ENCODE results near the gene BNIP2. TPM values are rescaled to one million over a fixed set of nuclear protein-coding genes. Genes with fewer than 3 reads are reported as not detected.

BNIP2 gene
- total RNA-seq, 4 donors from 2014 or later: 124 to 171 (median 160) TPM

GRCh38 chr15:59622289-59622688 is 66.8 kb downstream of the BNIP2 start:
- no peak for TF ChIP-seq CTCF (IDR thresholded peaks at IDR 0.05; ENCODE audit: low read depth)

- no peak for TF ChIP-seq CTCF (IDR thresholded peaks at IDR 0.05; ENCODE audit: low read depth)
Measured at GRCh38 chr15:59618406-59618805, 70.7 kb downstream of the BNIP2 start.

DNA sequence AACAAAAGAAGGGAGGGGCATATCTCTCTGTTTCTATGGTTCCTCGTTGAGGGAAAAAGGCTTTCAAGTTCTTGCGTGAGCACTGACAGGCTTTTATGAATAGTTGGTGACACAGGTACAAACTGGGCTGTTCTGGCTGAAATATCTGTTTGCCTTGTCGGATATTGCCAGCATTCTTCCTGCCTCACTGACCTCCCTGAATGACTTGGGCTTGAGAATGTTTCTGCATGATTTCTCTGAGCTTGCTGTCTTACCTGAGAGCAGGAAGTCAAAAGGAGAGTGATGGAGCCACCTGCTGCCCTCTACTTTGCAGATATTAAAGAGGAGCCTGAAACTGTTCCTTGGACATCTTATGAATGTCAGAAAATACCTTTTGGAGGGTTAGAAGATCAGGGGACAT is 72.7 kb downstream of the BNIP2 start:
- no peak for TF ChIP-seq CTCF (IDR thresholded peaks at IDR 0.05; ENCODE audit: low read depth)

DNA sequence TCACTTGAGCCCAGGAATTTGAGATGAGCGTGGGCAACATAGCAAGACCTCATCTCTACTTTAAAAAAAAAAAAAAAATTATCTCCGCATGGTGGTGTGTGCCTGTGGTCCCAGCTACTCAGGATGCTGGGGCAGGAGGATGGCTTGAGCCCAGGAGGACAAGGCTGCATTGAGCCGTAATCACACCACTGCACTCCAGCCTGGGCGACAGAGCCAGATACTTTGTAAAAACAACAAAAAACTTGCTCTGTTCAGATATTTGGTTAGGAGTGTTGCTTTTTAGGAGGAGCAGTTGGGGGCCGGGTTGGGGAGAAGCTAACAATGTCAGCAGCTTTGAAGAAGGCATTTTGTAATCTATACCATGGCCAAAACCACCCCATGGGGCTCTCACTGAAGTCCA is 73.5 kb downstream of the BNIP2 start:
- no peak for TF ChIP-seq CTCF (IDR thresholded peaks at IDR 0.05; ENCODE audit: low read depth)

- no peak for TF ChIP-seq CTCF (IDR thresholded peaks at IDR 0.05; ENCODE audit: low read depth)
Measured at GRCh38 chr15:59614153-59614552, 75.0 kb downstream of the BNIP2 start.

- TF ChIP-seq CTCF (IDR thresholded peaks at IDR 0.05; ENCODE audit: low read depth): no peak
Measured at GRCh38 chr15:59611276-59612260, 77.6 kb downstream of the BNIP2 start, which contains the start of gene GCNT3. Gene GCNT3, plus strand, starts transcription at chr15:59611783. Its CDS starts 6,456 bp downstream, at chr15:59618239.
